Neural progenitor cell (in vitro differentiated cells): ENCODE measurements around the gene PRDM16.

Source experiments
- CTCF ChIP-seq: fragments of 200-600 bp; sonication (generic); IDR thresholded peaks from 2 replicates; pipeline ENCODE4 v1.5.1; 2017; ENCODE audit warnings: antibody characterized with exemption, mild to moderate bottlenecking
- EZH2 ChIP-seq: fragments of 200-600 bp; sonication (generic); IDR thresholded peaks from 2 replicates; pipeline ENCODE4 v1.6.1; 2017; ENCODE audit warnings: antibody characterized with exemption, mild to moderate bottlenecking, moderate library complexity

DNA sequence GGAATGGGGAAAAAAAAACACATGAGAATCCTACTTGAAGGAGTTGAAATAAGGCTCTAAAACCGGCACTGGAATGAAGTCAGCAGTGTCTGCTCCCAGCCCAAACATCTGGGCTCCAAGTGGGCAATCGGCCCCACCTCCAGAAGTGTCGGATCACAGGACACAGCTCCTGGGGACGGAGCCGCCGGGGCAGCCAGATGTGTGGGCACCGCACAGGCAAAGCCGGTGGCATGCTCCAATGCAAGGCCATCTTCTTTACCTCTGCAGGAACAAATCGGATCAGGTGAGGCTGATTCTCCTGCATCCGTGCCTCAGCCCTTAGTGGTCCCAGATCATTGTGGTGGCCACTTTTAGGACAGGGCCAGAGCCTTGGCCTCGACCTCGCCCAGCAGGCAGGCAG, 156.7 kb downstream of the PRDM16 start:
- TF ChIP-seq CTCF (no peak), EZH2 (no peak)
